HepG2 (cell line): ENCODE data around the gene TCF12. TPM values are rescaled to one million over a fixed set of nuclear protein-coding genes. Genes with fewer than 3 reads are reported as not detected.

ENCODE experiments used
- ATAC-seq: fragments of 200-7000 bp; cut with Tn5 transposase; 3 replicates; pipeline ENCODE4 v1.9.1; 2020; ENCODE audit warnings: mild to moderate bottlenecking, moderate library complexity
- BruUV-seq: library from RNA; stranded (reverse); fragments of 400-500 nt; replicated peaks from 2 replicates; lab custom pipeline; 2021; lab: Mats Ljungman, UMichigan
- CTCF ChIA-PET: fragments of 300-600 bp; formaldehyde crosslinking; extraction: SDS; loops from one replicate; lab custom pipeline; 2021; ENCODE audit warnings: low total read pairs, inconsistent platforms, low intra/inter-chr PET ratio; lab: Yijun Ruan, JAX
- POLR2A ChIA-PET: fragments of 350-600 bp; sonication (Branson Sonifier 250); formaldehyde crosslinking; loops from one replicate; lab custom pipeline; 2020; ENCODE audit warnings: antibody characterized with exemption, inconsistent platforms; lab: Yijun Ruan, JAX
- DNase-seq: peaks from one replicate; pipeline ENCODE4 v3.0.0-alpha.2; 2015; ENCODE audit warnings: low spot score
- FAIRE-seq: peaks from 3 replicates; lab custom pipeline; 2011; peaks lifted over from hg19 to GRCh38; lab: Jason Lieb, UNC
- H2AFZ ChIP-seq: one replicate; pipeline ENCODE4 v1.6.1; 2011; ENCODE audit warnings: low read length, inconsistent platforms
- H3K27ac ChIP-seq: fragments of 300-600 bp; 3 replicates; pipeline ENCODE4 v1.8.0; 2011; ENCODE audit warnings: mixed run types, mild to moderate bottlenecking, mixed read lengths, low read length, inconsistent platforms; ENCODE audit not compliant: insufficient read depth; ENCODE audit errors: extremely low read length
- H3K27me3 ChIP-seq, 2 experiments: fragments of 200-600 bp in 1 of 2; 2 replicates in 1 of 2; 3 replicates in 1 of 2; pipeline versions ENCODE4 v1.6.0 to v1.8.0; 2011; ENCODE audit warnings: low read length in 2 of 2, mild to moderate bottlenecking in 2 of 2, moderate library complexity in 2 of 2, inconsistent platforms in 1 of 2; ENCODE audit not compliant: insufficient read depth in 2 of 2, control insufficient read depth in 1 of 2
- H3K36me3 ChIP-seq, 2 experiments: fragments of 200-600 bp in 1 of 2; replicated peaks in 1 of 2; 2 replicates in 1 of 2; 3 replicates in 1 of 2; pipeline versions ENCODE4 v1.5.1 to v1.8.0; 2011; ENCODE audit warnings: low read length in 2 of 2, inconsistent platforms in 1 of 2; ENCODE audit not compliant: insufficient read depth in 2 of 2, control insufficient read depth in 1 of 2
- H3K4me1 ChIP-seq: 2 replicates; pipeline ENCODE4 v1.5.1; 2012; ENCODE audit warnings: low read length, inconsistent platforms; ENCODE audit not compliant: insufficient read depth
- H3K4me2 ChIP-seq: 2 replicates; pipeline ENCODE4 v1.6.0; 2011; ENCODE audit warnings: low read depth, low read length, inconsistent platforms
- H3K4me3 ChIP-seq, 3 experiments: fragments of 200-600 bp in 1 of 3; sonication (generic), shearing (Covaris generic) in 1 of 3; replicated peaks in 1 of 3; 2 replicates each; pipeline ENCODE4 v1.5.1; 2011 to 2016; ENCODE audit warnings: low read length in 3 of 3, inconsistent platforms in 2 of 3, low read depth in 2 of 3, mild to moderate bottlenecking in 2 of 3, control low read depth in 1 of 3, mixed read lengths in 1 of 3; ENCODE audit not compliant: insufficient read depth in 1 of 3
- H3K79me2 ChIP-seq: one replicate; pipeline ENCODE4 v1.6.1; 2011; ENCODE audit warnings: low read length, inconsistent platforms; ENCODE audit not compliant: insufficient read depth
- H3K9ac ChIP-seq: 2 replicates; pipeline ENCODE4 v1.6.0; 2011; ENCODE audit warnings: mild to moderate bottlenecking, low read depth, low read length, inconsistent platforms; ENCODE audit not compliant: insufficient read depth
- H3K9me3 ChIP-seq: 2 replicates; pipeline ENCODE4 v1.5.1; 2012; ENCODE audit warnings: mild to moderate bottlenecking, low read length
- H4K20me1 ChIP-seq: 2 replicates; pipeline ENCODE4 v1.6.0; 2011; ENCODE audit warnings: inconsistent platforms, mild to moderate bottlenecking, low read length, moderate library complexity; ENCODE audit not compliant: insufficient read depth
- ATF3 ChIP-seq: sonication (generic); formaldehyde crosslinking; IDR thresholded peaks from 2 replicates; pipeline ENCODE4 v1.4.0; 2020; ENCODE audit warnings: missing genetic modification reagents
- FOXC1 ChIP-seq: sonication (generic); formaldehyde crosslinking; IDR thresholded peaks from 2 replicates; pipeline ENCODE4 v1.8.0; 2022; ENCODE audit warnings: mild to moderate bottlenecking, missing genetic modification reagents, borderline replicate concordance
- HNRNPUL1 ChIP-seq: fragments of 200-400 bp; formaldehyde crosslinking; IDR thresholded peaks from 2 replicates; pipeline ENCODE4 v1.6.1; 2017; ENCODE audit warnings: low read depth, mild to moderate bottlenecking, low read length, moderate library complexity
- KLF9 ChIP-seq: IDR thresholded peaks from 2 replicates; pipeline ENCODE4 v1.6.1; 2016; ENCODE audit warnings: low read depth
- MBNL3 ChIP-seq: fragments of 250-450 bp; sonication (Bioruptor Pico); conservative IDR thresholded peaks from 2 replicates; pipeline ENCODE4 v1.8.0; 2022; ENCODE audit warnings: mild to moderate bottlenecking, inconsistent platforms
- MEIS2 ChIP-seq: sonication (generic); formaldehyde crosslinking; IDR thresholded peaks from 2 replicates; pipeline ENCODE4 v1.9.0; 2021; ENCODE audit warnings: mild to moderate bottlenecking, missing genetic modification reagents
- RNF2 ChIP-seq: fragments of 450-650 bp; conservative IDR thresholded peaks from 2 replicates; pipeline ENCODE4 v1.6.1; 2016; ENCODE audit warnings: low read depth
- SALL2 ChIP-seq: sonication (generic); formaldehyde crosslinking; IDR thresholded peaks from 2 replicates; pipeline ENCODE4 v1.8.1; 2023; ENCODE audit warnings: mild to moderate bottlenecking, missing genetic modification reagents, inconsistent platforms
- SIX1 ChIP-seq: sonication (generic); formaldehyde crosslinking; IDR thresholded peaks from 2 replicates; pipeline ENCODE4 v1.4.0; 2020; ENCODE audit warnings: missing genetic modification reagents, borderline replicate concordance
- SNAPC4 ChIP-seq: sonication (generic); formaldehyde crosslinking; IDR thresholded peaks from 2 replicates; pipeline ENCODE4 v1.4.0; 2020; ENCODE audit warnings: mild to moderate bottlenecking, missing genetic modification reagents
- SRY ChIP-seq: sonication (generic); formaldehyde crosslinking; IDR thresholded peaks from 2 replicates; pipeline ENCODE4 v1.8.0; 2022; ENCODE audit warnings: mild to moderate bottlenecking, missing genetic modification reagents
- SYNCRIP ChIP-seq: fragments of 200-400 bp; formaldehyde crosslinking; IDR thresholded peaks from 2 replicates; pipeline ENCODE4 v1.6.1; 2018; ENCODE audit warnings: mild to moderate bottlenecking, low read depth, low read length; ENCODE audit not compliant: insufficient read depth
- TAF1 ChIP-seq: sonication (generic); formaldehyde crosslinking; IDR thresholded peaks from 2 replicates; pipeline ENCODE4 v1.4.0; 2020; ENCODE audit warnings: missing genetic modification reagents
- ZBTB7A ChIP-seq: sonication (generic); formaldehyde crosslinking; IDR thresholded peaks from 2 replicates; pipeline ENCODE4 v1.8.0; 2022; ENCODE audit warnings: mild to moderate bottlenecking, missing genetic modification reagents
- ZMYM3 ChIP-seq: sonication (generic); formaldehyde crosslinking; IDR thresholded peaks from 2 replicates; pipeline ENCODE4 v1.5.1; 2020; ENCODE audit warnings: mild to moderate bottlenecking, missing genetic modification reagents
- ZNF101 ChIP-seq: sonication (generic); formaldehyde crosslinking; IDR thresholded peaks from 2 replicates; pipeline ENCODE4 v1.4.0; 2020; ENCODE audit warnings: mild to moderate bottlenecking, low read depth, missing genetic modification reagents, borderline replicate concordance
- ZNF367 ChIP-seq: sonication (generic); formaldehyde crosslinking; IDR thresholded peaks from 2 replicates; pipeline ENCODE4 v1.4.0; 2020; ENCODE audit warnings: missing genetic modification reagents, borderline replicate concordance
- ZNF414 ChIP-seq: sonication (generic); formaldehyde crosslinking; IDR thresholded peaks from 2 replicates; pipeline ENCODE4 v1.5.0; 2020; ENCODE audit warnings: missing genetic modification reagents
- ZNF460 ChIP-seq: sonication (generic); formaldehyde crosslinking; IDR thresholded peaks from 2 replicates; pipeline ENCODE4 v1.5.1; 2020; ENCODE audit warnings: missing genetic modification reagents, mild to moderate bottlenecking, borderline replicate concordance
- WGBS: methylation state at CpG from one replicate; pipeline ENCODE4 v1.1.6; 2017; ENCODE audit warnings: low lambda C conversion rate; 5-methylcytosine and 5-hydroxymethylcytosine counted together
- in situ Hi-C: cut with HindIII; loops from 2 replicates; pipeline ENCODE4 v1.10.0; 2017; ENCODE audit warnings: low pct_unique_long_range_greater_than_20kb; ENCODE audit not compliant: extremely low pct_ligation_motif_present
- intact Hi-C: fragments of 100-400 bp; cut with micrococcal nuclease; formaldehyde crosslinking; loops from one replicate; pipeline ENCODE4 v1.10.0; 2022; ENCODE audit not compliant: unreplicated experiment
- polyA plus RNA-seq, 8 experiments: library from polyadenylated mRNA; depleted of rRNA in 3 of 8; stranded (reverse) in 7 of 8; unstranded in 1 of 8; fragments of >200 nt; fragmentation: Illumina TruSeq in 4 of 8; extraction: Trizol in 4 of 8; gene quantifications; 2 replicates each; pipeline versions ENCODE4 v1.2.1 to v1.2.3, GENCODE V29; 2011 to 2016; ENCODE audit warnings: low read depth in 4 of 8, missing spikeins in 1 of 8, mixed read lengths in 1 of 8; ENCODE audit not compliant: insufficient read depth in 1 of 8
- total RNA-seq, 5 experiments: library from RNA; depleted of rRNA; stranded (reverse); fragments of >200 nt; fragmentation: Illumina TruSeq; extraction: Trizol; gene quantifications; 2 replicates each; pipeline ENCODE4 v1.2.3, GENCODE V29; 2016; ENCODE audit warnings: low read depth in 1 of 5

The TCF12 gene
- total and polyA plus RNA-seq, 2 of the 13 experiments (the other 11 are each of a cell fraction or from before 2014, with no cell fraction given), result 48.6 to 51.1 TPM

- POLR2A ChIA-PET, result no interaction called here
Observed at GRCh38 chr15:57045741-57046382, 127.4 kb downstream of the TCF12 start.

More at GRCh38 chr15:57045741-57046382, 127.4 kb downstream of the TCF12 start:
- Histone ChIP-seq H3K79me2 (peaks cover 54% of the 10 kb centered on the region), H2AFZ (no peak overlapping the region), H3K27me3 (no peaks in the 10 kb centered on the region), H3K4me2 (no peak overlapping the region), H3K9ac (no peak overlapping the region), H3K4me1 (no peaks in the 10 kb centered on the region), H4K20me1 (no peaks in the 10 kb centered on the region; the same call in 1 of the 2 replicates), H3K9me3 (no peaks in the 10 kb centered on the region), H3K36me3 (no peaks in the 10 kb centered on the region), H3K4me3 (no peak overlapping the region), H3K27ac (no peak overlapping the region)
- FAIRE-seq, result no peak
- no peak for DNase-seq
- no TSS peak for BruUV-seq
- CTCF ChIA-PET, result no interaction called here
- intact Hi-C loops, result no loop called here
- in situ Hi-C loops, result no loop called here
- ATAC-seq, result no peak
- 97% methylated on average over 5 of the region's 5 CpGs for WGBS
- TF ChIP-seq ZNF460 (CRISPR knock-in tag) (no peak), ZBTB7A (CRISPR knock-in tag) (no peak), MBNL3 (CRISPR knock-in tag) (no peak), SIX1 (CRISPR knock-in tag) (no peak), ZMYM3 (CRISPR knock-in tag) (no peak), FOXC1 (CRISPR knock-in tag) (no peak), SYNCRIP (no peak), RNF2 (no peak), TAF1 (CRISPR knock-in tag) (no peak), ZNF101 (CRISPR knock-in tag) (no peak), SALL2 (CRISPR knock-in tag) (no peak), SNAPC4 (CRISPR knock-in tag) (no peak), ZNF367 (CRISPR knock-in tag) (no peak), ATF3 (CRISPR knock-in tag) (no peak), ZNF414 (CRISPR knock-in tag) (no peak), MEIS2 (CRISPR knock-in tag) (no peak), SRY (CRISPR knock-in tag) (no peak), HNRNPUL1 (no peak), KLF9 (no peak)
